Activated CD4-positive, alpha-beta T cell treated with anti-CD3 and anti-CD28 coated beads for 1 hour (primary cell): ENCODE data around the gene HAT1.
"Not testable (repeated sequence)": the region's sequence is repeated elsewhere in the genome, so short reads cannot be mapped to it uniquely, and the experiment has no call there.

Experiments
- DNase-seq: peaks from one replicate; pipeline ENCODE4 v3.0.0-alpha.2; 2020

Gene HAT1

GRCh38 chr2:171923206-171923605, 945 bp downstream of the HAT1 start:
- DNase-seq: no peak

DNA sequence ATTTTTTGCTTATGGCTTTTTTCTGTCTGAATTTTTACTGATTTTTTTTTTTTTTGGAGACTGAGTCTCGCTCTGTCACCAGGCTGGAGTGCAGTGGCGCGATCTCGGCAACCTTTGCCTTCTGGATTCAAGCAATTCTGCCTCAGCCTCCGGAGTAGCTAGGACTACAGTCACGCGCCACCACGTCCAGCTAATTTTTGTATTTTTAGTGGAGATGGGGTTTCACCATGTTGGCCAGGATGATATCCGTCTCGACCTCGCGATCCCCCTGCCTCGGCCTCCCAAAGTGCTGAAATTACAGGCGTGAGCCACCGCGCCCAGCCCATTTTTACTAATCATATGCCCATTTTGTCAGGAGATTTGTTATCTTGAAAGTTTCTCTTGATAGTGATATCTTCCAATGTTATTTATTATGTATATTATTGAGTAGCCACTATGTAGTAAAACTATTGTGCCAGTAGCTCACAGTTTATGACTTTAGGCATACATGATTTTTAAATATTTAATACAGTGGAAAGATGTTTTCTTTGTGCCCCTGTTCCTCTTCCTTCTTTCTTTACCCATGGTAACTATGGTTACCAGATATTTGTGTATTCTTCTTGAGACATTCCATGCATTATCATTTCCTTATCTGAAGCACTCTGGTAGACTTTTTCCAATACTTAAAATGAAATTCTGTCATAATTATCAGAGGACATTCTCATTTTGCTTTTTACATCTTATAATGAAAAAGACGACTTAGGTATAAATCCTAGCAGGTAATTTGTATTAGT, 2.1 kb downstream of the HAT1 start:
- DNase-seq: no peak

DNA sequence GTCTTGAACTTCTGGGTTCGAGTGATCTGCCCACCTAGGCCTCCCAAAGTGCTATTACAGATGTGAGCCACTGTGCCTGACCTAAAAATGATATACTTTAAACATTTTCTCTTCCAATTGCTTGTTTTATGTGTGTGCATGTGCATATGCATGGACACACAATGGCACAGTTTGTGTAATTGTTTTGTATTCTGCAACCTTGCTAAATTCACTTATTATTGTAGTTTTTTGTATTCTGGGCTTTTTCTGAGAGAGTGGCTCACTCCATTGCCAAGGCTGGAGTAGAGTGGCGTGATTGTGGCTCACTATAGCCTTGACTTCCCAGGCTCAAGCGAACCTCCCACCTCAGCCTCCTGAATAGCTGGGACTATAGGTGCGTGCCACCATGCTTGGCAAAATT, 8.1 kb downstream of the HAT1 start:
- no peak for DNase-seq

GRCh38 chr2:171939058-171939742, 16.9 kb downstream of the HAT1 start:
- no peak for DNase-seq

DNA sequence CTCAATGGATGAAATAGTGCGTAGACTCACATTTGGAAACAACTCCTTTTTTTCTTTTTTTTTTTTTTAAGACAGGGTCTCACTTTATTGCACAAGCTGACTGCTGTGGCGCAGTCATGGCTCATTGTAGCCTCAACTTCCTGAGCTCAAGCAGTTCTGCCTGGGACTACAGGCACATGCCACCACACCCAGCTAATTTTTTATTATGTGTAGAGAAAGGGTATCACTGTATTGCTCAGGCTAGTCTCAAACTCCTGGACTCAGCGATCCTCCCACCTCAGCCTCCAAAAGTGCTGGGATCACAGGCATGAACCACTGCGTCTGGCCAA, 17.4 kb downstream of the HAT1 start:
- DNase-seq: no peak

DNA sequence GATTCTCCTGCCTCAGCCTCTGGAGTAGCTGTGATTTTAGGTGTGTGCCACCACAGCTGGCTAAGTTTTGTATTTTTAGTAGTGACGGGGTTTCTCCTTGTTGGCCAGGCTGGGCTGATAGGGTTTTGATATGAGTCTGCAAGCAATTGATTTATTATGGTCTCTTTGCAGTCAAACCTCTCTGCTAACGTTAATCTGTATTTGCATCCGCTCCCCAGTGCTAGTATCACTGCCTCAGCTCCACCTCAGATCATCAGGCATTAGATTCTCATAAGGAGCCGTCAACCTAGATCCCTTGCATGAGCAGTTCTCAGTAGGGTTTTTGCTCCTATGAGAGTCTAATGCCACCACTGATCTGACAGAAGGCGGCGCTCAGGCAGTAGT, 19.0 kb downstream of the HAT1 start:
- DNase-seq: no peak

- DNase-seq: no peak
These were observed 21.6 kb downstream of the HAT1 start for GRCh38 chr2:171943869-171944268.

DNA sequence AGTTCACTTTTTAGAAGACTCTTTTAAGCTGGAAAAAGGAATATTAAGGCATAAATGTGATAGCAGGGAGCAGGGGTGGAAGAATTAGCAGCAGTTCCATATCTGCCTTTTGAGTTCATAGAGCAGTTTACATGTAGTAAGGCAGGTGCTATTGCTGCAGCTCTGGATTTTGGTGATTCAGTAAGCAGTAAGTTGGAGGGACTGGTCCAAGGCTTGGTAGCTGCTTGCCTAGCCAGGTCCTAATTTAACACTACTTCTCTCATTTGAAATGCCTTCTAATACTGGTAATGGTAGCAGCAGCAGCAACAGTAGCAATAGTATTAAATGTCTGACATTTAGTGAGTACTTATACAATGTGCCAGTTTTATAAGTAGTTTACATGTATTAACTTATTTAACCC, 30.0 kb downstream of the HAT1 start:
- no peak for DNase-seq

DNA sequence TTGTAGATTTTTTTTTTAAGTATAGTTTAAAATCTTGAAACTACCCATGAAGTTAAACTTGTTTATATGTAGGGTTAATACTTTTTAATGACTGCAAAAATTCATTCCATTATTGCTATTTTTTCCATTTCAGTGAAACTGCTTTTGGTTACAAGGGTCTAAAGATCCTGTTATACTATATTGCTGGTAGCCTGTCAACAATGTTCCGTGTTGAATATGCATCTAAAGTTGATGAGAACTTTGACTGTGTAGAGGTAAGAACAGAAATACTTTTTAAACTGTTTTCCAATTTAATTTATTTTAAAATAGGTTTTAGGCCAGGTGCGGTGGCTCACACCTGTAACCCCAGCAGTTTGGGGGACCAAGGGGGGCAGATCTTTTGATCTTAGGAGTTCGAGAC, 30.5 kb downstream of the HAT1 start:
- no peak for DNase-seq

DNA sequence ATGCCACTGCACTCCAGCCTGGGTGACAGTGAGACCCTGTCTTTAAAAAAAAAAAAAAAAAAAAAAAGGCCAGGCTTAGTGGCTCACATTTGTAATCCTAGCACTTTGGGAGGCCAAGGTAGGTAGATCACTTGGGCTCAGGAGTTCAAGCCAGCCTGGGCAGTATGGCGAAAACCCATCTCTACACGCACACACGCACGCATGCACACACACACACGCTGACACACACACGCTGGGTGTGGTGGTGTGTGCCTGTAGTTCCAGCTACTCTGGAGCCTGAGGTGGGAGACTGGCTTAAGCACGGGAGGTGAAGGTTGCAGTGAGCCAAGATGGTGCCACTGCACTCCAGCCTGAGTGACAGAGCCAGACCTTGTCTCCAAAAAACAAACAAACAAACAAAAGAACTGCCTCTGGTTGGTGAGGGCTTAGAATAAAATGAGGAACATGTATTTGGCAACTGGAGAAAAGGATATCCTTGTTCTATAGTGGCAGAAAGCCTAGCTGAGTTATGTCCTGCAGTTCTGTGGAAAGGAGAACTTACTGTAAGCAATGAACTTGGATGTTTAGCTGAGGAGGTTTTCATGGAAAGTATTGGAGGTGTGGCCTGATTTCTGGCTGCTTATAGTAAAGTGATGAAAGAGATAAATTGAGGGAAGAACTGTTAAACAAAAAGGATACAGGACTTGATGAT, 34.0 kb downstream of the HAT1 start:
- no peak for DNase-seq

- DNase-seq: no peak
These were observed 34.8 kb downstream of the HAT1 start for GRCh38 chr2:171957061-171957460.

DNA sequence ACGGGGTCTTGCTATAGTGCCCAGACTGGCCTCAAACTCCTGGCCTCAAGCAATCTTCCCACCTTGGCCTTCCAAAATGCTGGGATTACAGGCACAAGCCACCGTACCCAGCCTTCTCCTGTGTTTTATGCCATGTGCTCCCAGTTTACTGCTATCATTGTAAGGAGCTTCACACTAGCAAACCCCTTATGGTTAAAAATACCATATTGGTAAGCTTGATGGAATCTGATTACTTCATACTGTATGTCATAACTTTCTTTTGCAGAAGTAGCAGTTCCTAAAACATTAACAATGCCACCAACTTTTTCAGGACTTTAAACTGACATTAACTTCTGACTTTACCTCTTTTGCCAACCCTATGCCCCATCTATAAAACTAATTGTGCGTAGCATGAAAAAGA, 36.2 kb downstream of the HAT1 start:
- no peak for DNase-seq

GRCh38 chr2:171959998-171960397, 37.7 kb downstream of the HAT1 start:
- DNase-seq: no peak

- no peak for DNase-seq
These were observed 38.3 kb downstream of the HAT1 start for GRCh38 chr2:171960570-171960969.

GRCh38 chr2:171963198-171963597, 40.9 kb downstream of the HAT1 start:
- DNase-seq: no peak

DNA sequence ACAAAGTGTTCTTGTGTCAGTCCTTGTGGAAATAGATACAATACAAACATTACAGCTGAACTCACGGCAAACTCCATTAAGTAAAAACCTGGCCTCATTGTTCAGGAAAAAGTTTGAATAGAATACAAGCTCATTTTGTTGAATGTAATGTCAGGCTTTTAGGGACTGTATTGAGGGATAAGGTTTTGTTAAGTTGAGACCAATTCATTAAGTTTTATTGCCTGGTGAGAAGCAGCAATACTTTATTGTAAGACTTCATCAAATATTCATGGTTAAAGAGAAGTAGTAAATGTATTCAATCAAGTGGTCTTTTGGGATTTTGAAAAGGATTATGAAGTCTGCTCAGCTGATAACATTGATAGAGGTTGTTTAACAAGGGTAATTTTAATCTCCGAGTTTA, 42.0 kb downstream of the HAT1 start:
- no peak for DNase-seq

DNA sequence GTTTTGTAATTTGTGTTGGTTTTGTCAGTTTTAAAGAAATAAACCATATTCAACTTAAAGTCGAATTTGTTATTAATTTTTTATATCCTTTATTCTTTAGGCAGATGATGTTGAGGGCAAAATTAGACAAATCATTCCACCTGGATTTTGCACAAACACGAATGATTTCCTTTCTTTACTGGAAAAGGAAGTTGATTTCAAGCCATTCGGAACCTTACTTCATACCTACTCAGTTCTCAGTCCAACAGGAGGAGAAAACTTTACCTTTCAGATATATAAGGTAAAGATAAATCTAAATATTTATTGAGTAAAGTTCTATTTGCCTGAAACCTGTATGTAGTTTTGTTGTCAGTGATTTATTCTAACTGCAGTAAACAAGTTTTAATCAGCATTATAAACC, 43.0 kb downstream of the HAT1 start:
- no peak for DNase-seq

DNA sequence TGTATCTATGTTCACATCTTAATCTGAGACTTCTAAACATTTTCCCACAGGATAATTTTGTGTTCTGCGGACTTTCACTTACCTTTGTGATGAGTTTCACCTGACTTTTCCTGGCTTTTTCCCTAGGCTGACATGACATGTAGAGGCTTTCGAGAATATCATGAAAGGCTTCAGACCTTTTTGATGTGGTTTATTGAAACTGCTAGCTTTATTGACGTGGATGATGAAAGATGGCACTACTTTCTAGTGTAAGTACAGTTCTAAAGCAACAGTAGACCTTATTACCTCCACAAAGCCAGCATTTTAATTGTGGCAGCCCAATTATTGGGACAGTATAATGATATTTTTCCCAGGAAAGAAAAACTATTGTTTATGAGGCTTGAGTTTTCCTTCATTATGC, 43.4 kb downstream of the HAT1 start:
- DNase-seq: no peak

- DNase-seq: no peak
These were observed 44.0 kb downstream of the HAT1 start for GRCh38 chr2:171966235-171966634.

GRCh38 chr2:171966688-171967087, 44.4 kb downstream of the HAT1 start:
- DNase-seq: no peak

DNA sequence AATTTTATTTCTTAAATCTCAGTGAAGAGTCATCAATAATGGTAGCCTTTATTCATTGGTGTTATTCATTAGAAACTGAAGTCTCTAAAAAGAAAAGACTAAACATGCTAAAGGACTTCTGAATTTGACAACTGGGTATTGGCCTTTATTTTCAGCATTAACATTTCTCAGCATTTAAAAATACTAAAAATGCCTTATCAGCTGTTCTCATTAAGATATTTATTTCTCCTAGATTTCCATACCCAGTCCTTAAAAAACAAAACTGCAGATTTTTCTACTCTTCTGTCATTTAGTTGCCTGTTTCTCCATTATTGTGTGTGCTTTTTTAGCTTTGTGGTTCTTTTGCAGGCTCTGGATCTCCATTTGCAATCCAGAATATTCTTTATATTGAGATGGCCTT, 46.2 kb downstream of the HAT1 start:
- DNase-seq: no peak

GRCh38 chr2:171972329-171972982, 50.2 kb downstream of the HAT1 start:
- DNase-seq: no peak

- DNase-seq: no peak
These were observed 56.8 kb downstream of the HAT1 start for GRCh38 chr2:171979103-171979502.

- DNase-seq: not testable (repeated sequence)
These were observed 61.7 kb downstream of the HAT1 start for GRCh38 chr2:171983924-171984323.
